Fibroblast of skin of left biceps (primary cell): ENCODE results near the gene C1orf167.

Experiments used
- DNase-seq, 2 experiments: peaks; one replicate each; pipeline ENCODE4 v3.0.0-alpha.2; 2013; ENCODE audit warnings: low read depth in 2 of 2

C1orf167 gene

DNA sequence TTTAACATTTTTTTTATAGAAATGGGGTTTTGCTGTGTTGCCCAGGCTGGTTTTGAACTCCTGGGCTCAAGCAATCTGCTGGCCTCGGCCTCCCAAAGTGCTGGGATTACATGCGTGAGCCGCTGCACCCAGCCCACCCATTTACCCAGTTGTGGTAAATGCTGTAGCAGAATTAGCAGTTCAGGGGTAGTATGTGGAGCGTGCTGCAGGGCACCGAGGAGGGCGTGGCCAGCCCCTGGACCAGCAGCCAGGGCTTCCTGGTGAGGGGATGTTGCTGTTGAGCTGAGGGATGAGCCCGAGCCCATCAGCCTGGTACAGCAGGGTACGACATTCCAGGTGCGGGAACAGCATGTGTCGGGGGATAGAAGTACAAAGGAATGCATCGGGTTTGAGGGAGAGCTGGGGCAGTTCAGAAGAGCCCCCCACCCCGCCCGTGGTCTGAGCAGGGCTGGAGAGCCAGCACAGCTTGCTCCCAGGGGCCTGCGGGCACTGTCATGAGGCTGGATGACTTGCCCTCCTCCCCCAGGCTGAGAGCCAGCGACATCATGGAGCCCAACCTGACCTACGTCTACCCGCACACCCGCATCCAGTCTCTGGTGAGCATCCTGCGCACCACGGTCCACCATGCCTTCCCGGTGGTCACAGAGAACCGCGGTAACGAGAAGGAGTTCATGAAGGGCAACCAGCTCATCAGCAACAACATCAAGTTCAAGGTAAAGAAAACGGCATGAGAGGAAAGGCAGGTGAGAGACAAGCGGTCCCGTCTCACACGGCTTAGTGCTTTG is 73.6 kb downstream of the C1orf167 start:
- DNase-seq: no peak

DNA sequence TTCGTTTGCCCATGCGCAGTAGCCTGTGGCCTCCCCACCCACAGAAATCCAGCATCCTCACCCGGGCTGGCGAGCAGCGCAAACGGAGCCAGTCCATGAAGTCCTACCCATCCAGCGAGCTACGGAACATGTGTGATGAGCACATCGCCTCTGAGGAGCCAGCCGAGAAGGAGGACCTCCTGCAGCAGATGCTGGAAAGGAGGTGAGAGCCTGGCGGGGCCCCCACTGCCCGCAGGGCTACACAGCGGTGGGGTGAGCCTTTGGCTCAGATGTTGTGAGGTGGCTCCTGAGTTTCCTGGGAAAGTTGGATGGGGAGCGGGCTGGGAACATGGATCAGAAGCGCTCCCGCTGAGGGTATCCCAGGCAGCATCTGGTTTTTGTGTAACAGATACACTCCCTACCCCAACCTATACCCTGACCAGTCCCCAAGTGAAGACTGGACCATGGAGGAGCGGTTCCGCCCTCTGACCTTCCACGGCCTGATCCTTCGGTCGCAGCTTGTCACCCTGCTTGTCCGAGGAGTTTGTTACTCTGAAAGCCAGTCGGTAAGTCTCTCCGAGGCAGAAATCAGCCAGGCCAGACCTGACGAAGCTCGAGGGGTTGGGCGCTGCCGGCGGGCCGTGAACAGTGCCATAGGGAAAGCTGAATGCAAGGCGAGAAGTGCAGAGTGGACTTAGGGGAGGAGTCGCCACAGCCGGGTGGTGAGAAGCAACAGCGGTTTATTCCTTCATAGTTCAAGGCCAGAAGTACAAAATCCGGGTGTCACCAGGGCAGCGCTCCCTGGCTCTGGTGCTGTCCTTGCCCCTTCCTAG is 75.2 kb downstream of the C1orf167 start:
- DNase-seq: no peak

DNA sequence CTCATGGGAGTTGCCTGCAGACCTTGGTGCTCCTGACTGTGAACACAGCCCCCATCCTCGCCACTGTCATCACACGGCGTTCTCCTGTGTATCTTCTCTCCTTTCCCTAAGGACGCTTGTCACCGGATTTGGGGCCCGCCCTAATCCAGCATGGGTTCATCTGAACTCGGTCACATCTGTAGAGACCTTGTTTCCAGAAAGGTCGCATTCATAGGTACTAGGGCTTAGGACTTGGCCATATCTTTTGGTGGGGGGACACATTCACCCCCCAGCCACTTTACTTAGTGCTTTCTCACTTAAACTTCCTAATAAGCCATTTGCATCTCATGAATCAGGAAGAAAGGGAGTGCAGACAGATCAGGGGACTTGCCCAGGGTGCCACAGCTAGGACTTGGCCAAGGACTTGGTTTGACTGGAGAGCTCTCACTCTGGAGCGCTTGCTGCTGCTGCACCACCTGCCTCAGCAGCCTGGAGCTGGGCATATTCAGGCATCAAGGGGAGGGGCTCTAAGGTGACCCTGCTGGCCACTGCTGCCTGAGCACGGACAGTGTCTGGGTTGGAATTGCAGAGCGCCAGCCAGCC is 75.9 kb downstream of the C1orf167 start:
- no peak for DNase-seq

DNA sequence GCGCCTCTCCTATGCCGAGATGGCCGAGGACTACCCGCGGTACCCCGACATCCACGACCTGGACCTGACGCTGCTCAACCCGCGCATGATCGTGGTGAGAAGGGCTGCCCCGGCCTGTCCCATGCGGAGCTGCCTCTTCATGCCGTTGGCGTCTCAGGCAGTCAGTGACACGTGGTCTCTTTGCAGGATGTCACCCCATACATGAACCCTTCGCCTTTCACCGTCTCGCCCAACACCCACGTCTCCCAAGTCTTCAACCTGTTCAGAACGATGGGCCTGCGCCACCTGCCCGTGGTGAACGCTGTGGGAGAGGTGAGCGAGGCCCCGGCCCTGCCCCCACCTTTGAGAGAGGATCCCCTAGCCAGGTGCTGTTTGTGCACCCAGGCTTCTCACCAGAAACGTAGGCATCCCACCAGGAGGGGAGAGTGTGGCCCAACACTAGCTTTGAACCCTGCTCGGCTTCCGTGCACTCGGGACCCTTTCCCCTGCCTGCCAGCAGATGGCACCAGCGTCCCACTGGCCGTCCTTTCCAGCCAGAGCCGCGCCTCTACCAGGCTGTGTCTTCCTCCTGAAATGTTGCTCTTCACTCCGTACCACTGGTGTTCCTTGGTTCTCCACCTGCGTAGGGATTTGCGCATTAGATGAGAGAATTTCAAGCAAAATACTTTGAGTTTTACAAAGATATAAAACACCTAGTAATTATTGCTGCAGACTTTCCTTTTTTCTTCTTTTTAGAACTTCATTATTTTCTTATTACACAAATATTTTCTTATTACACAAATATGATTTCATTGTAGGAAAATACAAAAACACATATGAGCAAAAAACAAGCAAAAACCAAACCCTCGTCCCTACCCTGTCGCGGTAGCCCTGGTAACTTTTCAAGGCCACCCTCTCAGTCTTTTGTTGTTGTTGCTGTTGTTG is 76.6 kb downstream of the C1orf167 start:
- DNase-seq: no peak
